ENCODE results near the gene OSBPL10. TPM values are rescaled to one million over a fixed set of nuclear protein-coding genes. Genes with fewer than 3 reads are reported as not detected.
"Not testable (repeated sequence)": the region's sequence is repeated elsewhere in the genome, so short reads cannot be mapped to it uniquely, and the experiment has no call there.

Gene OSBPL10
- total RNA-seq, 2 donors from 2014 or later: 28.1 to 29.7 TPM

GRCh38 chr3:31997500-31997899, 16.4 kb upstream of the OSBPL10 start:
- DNase-seq (ENCODE audit: low spot score): no peak
- intact Hi-C loops (cut with DNase I): no loop called here

GRCh38 chr3:31996195-31996594, 15.1 kb upstream of the OSBPL10 start:
- DNase-seq (ENCODE audit: low spot score): no peak
- intact Hi-C loops (cut with DNase I): no loop called here

GRCh38 chr3:31995026-31995425, 14.0 kb upstream of the OSBPL10 start:
- DNase-seq (ENCODE audit: low spot score); intact Hi-C loops (cut with DNase I): not testable (repeated sequence)

GRCh38 chr3:31993843-31994242, 12.8 kb upstream of the OSBPL10 start:
- intact Hi-C loops (cut with DNase I): no loop called here

GRCh38 chr3:31992995-31993394, 11.9 kb upstream of the OSBPL10 start:
- DNase-seq (ENCODE audit: low spot score); intact Hi-C loops (cut with DNase I): not testable (repeated sequence)

More at GRCh38 chr3:31993843-31994242, 12.8 kb upstream of the OSBPL10 start:
- no peak for DNase-seq (ENCODE audit: low spot score)

GRCh38 chr3:31988271-31988670, 7.2 kb upstream of the OSBPL10 start:
- intact Hi-C loops (cut with DNase I): no loop called here
- no peak for DNase-seq (ENCODE audit: low spot score)

GRCh38 chr3:31985831-31986230, 4.8 kb upstream of the OSBPL10 start:
- intact Hi-C loops (cut with DNase I): no loop called here
- no peak for DNase-seq (ENCODE audit: low spot score)

- intact Hi-C loops (cut with DNase I): no loop called here
- no peak for DNase-seq (ENCODE audit: low spot score)
Observed at GRCh38 chr3:31984321-31984720, 3.3 kb upstream of the OSBPL10 start.

- intact Hi-C loops (cut with DNase I): no loop called here
- DNase-seq (ENCODE audit: low spot score): peak; percentile 84
Observed at GRCh38 chr3:31980530-31981205, 394 bp downstream of the OSBPL10 start.

- intact Hi-C loops (cut with DNase I): no loop called here
Observed at GRCh38 chr3:31979001-31979697, 1.9 kb downstream of the OSBPL10 start.

GRCh38 chr3:31978553-31978952, 2.5 kb downstream of the OSBPL10 start:
- no peak for DNase-seq (ENCODE audit: low spot score)
- intact Hi-C loops (cut with DNase I): no loop called here

More at GRCh38 chr3:31979001-31979697, 1.9 kb downstream of the OSBPL10 start:
- DNase-seq (ENCODE audit: low spot score): no peak

- no peak for DNase-seq (ENCODE audit: low spot score)
- intact Hi-C loops (cut with DNase I): no loop called here
Observed at GRCh38 chr3:31977736-31978135, 3.3 kb downstream of the OSBPL10 start.

GRCh38 chr3:31976302-31976701, 4.8 kb downstream of the OSBPL10 start:
- intact Hi-C loops (cut with DNase I): no loop called here
- DNase-seq (ENCODE audit: low spot score): no peak

- no peak for DNase-seq (ENCODE audit: low spot score)
- intact Hi-C loops (cut with DNase I): no loop called here
Observed at GRCh38 chr3:31974964-31975363, 6.1 kb downstream of the OSBPL10 start.

- no peak for DNase-seq (ENCODE audit: low spot score)
- intact Hi-C loops (cut with DNase I): no loop called here
Observed at GRCh38 chr3:31974471-31974870, 6.6 kb downstream of the OSBPL10 start.

- intact Hi-C loops (cut with DNase I): no loop called here
- DNase-seq (ENCODE audit: low spot score): no peak
Observed at GRCh38 chr3:31973837-31974236, 7.2 kb downstream of the OSBPL10 start.

- no peak for DNase-seq (ENCODE audit: low spot score)
- intact Hi-C loops (cut with DNase I): no loop called here
Observed at GRCh38 chr3:31973081-31973480, 8.0 kb downstream of the OSBPL10 start.

GRCh38 chr3:31971607-31972006, 9.5 kb downstream of the OSBPL10 start:
- DNase-seq (ENCODE audit: low spot score): no peak
- intact Hi-C loops (cut with DNase I): no loop called here

GRCh38 chr3:31968927-31969418, 12.1 kb downstream of the OSBPL10 start:
- DNase-seq (ENCODE audit: low spot score): no peak
- intact Hi-C loops (cut with DNase I): loop anchor here in 1 of 2 donors (5.0 kb wide), 1 partner anchor 42 kb away; no protein-coding TSS in a partner anchor

- DNase-seq (ENCODE audit: low spot score): no peak
- intact Hi-C loops (cut with DNase I): loop anchor here in 1 of 2 donors (5.0 kb wide), 1 partner anchor 41 kb away; no protein-coding TSS in a partner anchor
Observed at GRCh38 chr3:31968369-31968926, 12.6 kb downstream of the OSBPL10 start.
